SK-N-MC (cell line): ENCODE results near the gene GMPS.

Experiments
- EZH2 ChIP-seq: fragments of 200-600 bp; sonication (generic); IDR thresholded peaks from one replicate; pipeline ENCODE4 v1.6.1; 2017; ENCODE audit warnings: antibody characterized with exemption
- POLR2AphosphoS5 ChIP-seq: IDR thresholded peaks from 2 replicates; pipeline ENCODE4 v1.6.1; 2012; ENCODE audit warnings: mild to moderate bottlenecking, low read depth, low read length, borderline replicate concordance

- no peak for TF ChIP-seq POLR2AphosphoS5
- TF ChIP-seq EZH2 = no peak
Measured at GRCh38 chr3:155970398-155970797, 99.9 kb downstream of the GMPS start.
